Measurements from ENCODE around the gene PFDN2. TPM values are rescaled to one million over a fixed set of nuclear protein-coding genes. Genes with fewer than 3 reads are reported as not detected.

Gene PFDN2
- total and polyA plus RNA-seq, 7 donors = 40.7 to 115 (median 63.4) TPM

- TF ChIP-seq EP300 (IDR thresholded peaks at IDR 0.05) = no peak
- no peak for TF ChIP-seq POLR2AphosphoS5 (IDR thresholded peaks at IDR 0.05)
- TF ChIP-seq, protein P1, sequence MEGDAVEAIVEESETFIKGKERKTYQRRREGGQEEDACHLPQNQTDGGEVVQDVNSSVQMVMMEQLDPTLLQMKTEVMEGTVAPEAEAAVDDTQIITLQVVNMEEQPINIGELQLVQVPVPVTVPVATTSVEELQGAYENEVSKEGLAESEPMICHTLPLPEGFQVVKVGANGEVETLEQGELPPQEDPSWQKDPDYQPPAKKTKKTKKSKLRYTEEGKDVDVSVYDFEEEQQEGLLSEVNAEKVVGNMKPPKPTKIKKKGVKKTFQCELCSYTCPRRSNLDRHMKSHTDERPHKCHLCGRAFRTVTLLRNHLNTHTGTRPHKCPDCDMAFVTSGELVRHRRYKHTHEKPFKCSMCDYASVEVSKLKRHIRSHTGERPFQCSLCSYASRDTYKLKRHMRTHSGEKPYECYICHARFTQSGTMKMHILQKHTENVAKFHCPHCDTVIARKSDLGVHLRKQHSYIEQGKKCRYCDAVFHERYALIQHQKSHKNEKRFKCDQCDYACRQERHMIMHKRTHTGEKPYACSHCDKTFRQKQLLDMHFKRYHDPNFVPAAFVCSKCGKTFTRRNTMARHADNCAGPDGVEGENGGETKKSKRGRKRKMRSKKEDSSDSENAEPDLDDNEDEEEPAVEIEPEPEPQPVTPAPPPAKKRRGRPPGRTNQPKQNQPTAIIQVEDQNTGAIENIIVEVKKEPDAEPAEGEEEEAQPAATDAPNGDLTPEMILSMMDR (IDR thresholded peaks at IDR 0.05) = no peak
- TF ChIP-seq POLR2A (IDR thresholded peaks at IDR 0.05) = no peak
- Histone ChIP-seq H3K27me3 (no peaks in the 10 kb centered on the region), H3K4me3 (no peak overlapping the region), H3K36me3 (no peaks in the 10 kb centered on the region), H3K27ac (no peak overlapping the region), H3K9me3 (no peaks in the 10 kb centered on the region), H3K4me1 (no peaks in the 10 kb centered on the region)
- intact Hi-C loops (cut with DNase I) = no loop called here
- 46 to 71% methylated on average over 3 of the region's 3 CpGs for WGBS, 2 donors
- DNase-seq = no peak
These were observed 29.2 kb downstream of the PFDN2 start for GRCh38 chr1:161088587-161089110.

GRCh38 chr1:161086457-161086856 is 31.4 kb downstream of the PFDN2 start:
- TF ChIP-seq, protein P1 (IDR thresholded peaks at IDR 0.05) = no peak
- TF ChIP-seq POLR2AphosphoS5 (IDR thresholded peaks at IDR 0.05) (no peak), EP300 (IDR thresholded peaks at IDR 0.05) (no peak), POLR2A (IDR thresholded peaks at IDR 0.05) (no peak)
- H3K36me3 ChIP-seq = no peaks in the 10 kb centered on the region
- H3K9me3 ChIP-seq = no peaks in the 10 kb centered on the region
- WGBS, 2 donors = 19 to 62% methylated on average over 4 of the region's 4 CpGs
- H3K27me3 ChIP-seq = no peaks in the 10 kb centered on the region
- H3K4me3 ChIP-seq = no peak overlapping the region
- intact Hi-C loops (cut with DNase I) = no loop called here
- H3K4me1 ChIP-seq = no peaks in the 10 kb centered on the region
- H3K27ac ChIP-seq = no peak overlapping the region
- no peak for DNase-seq

GRCh38 chr1:161085165-161085564 is 32.7 kb downstream of the PFDN2 start:
- Histone ChIP-seq H3K36me3 (no peaks in the 10 kb centered on the region), H3K4me3 (no peak overlapping the region), H3K4me1 (no peaks in the 10 kb centered on the region), H3K9me3 (no peaks in the 10 kb centered on the region), H3K27me3 (no peaks in the 10 kb centered on the region), H3K27ac (no peak overlapping the region)
- WGBS, 2 donors = 79 to 82% methylated on average over 2 of the region's 2 CpGs
- no peak for TF ChIP-seq POLR2AphosphoS5 (IDR thresholded peaks at IDR 0.05)
- no peak for TF ChIP-seq EP300 (IDR thresholded peaks at IDR 0.05)
- TF ChIP-seq, protein P1 (IDR thresholded peaks at IDR 0.05) = no peak
- TF ChIP-seq POLR2A (IDR thresholded peaks at IDR 0.05) = no peak
- no peak for DNase-seq
- intact Hi-C loops (cut with DNase I) = no loop called here

GRCh38 chr1:161084597-161084988 is 33.2 kb downstream of the PFDN2 start:
- intact Hi-C loops (cut with DNase I) = no loop called here
- 90 to 100% methylated on average over 1 of the region's 1 CpG for WGBS, 2 donors
- no peak for DNase-seq
- Histone ChIP-seq H3K9me3 (no peaks in the 10 kb centered on the region), H3K27ac (no peak overlapping the region), H3K27me3 (peaks cover 0 to under 1% (median 0%) of the 10 kb centered on the region in 3 donors), H3K4me1 (no peaks in the 10 kb centered on the region), H3K36me3 (no peaks in the 10 kb centered on the region), H3K4me3 (no peak overlapping the region)
- TF ChIP-seq POLR2AphosphoS5 (IDR thresholded peaks at IDR 0.05) (no peak), POLR2A (IDR thresholded peaks at IDR 0.05) (no peak), EP300 (IDR thresholded peaks at IDR 0.05) (no peak)
- TF ChIP-seq, protein P1 (IDR thresholded peaks at IDR 0.05) = no peak
